Measurements from ENCODE around the gene EML6. TPM values are rescaled to one million over a fixed set of nuclear protein-coding genes. Genes with fewer than 3 reads are reported as not detected.

The EML6 gene
- polyA plus RNA-seq, 1 donor (not counting 4 experiments of a cell fraction or from before 2014, with no cell fraction given) = 0.96 TPM

GRCh38 chr2:54805255-54805654 is 81.8 kb downstream of the EML6 start:
- Histone ChIP-seq H3K9me1 (ENCODE audit: control insufficient read depth, extremely low read depth, insufficient read depth, low read length) (no peaks in the 10 kb centered on the region), H3K27ac (ENCODE audit: control insufficient read depth, insufficient read depth, low read length) (no peak overlapping the region), H3K36me3 (ENCODE audit: control insufficient read depth in 2 of 2, extremely low read depth in 1 of 2, insufficient read depth in 2 of 2, low read length in 2 of 2) (no peaks in the 10 kb centered on the region), H3K27me3 (ENCODE audit: control insufficient read depth, extremely low read depth, insufficient read depth, low read length) (no peaks in the 10 kb centered on the region), H3K9me3 (ENCODE audit: control insufficient read depth, low read depth, low read length) (no peaks in the 10 kb centered on the region), H3K4me1 (ENCODE audit: control insufficient read depth, extremely low read depth, insufficient read depth, low read length) (peaks cover 10% of the 10 kb centered on the region), H4K20me1 (ENCODE audit: control insufficient read depth, extremely low read depth, insufficient read depth, low read length) (no peaks in the 10 kb centered on the region), H3K9ac (ENCODE audit: control insufficient read depth, extremely low read depth, insufficient read depth, low read length) (no peak overlapping the region), H2AFZ (ENCODE audit: control insufficient read depth, low read length) (no peak overlapping the region), H3K79me2 (ENCODE audit: control insufficient read depth, insufficient read depth, low read length) (no peaks in the 10 kb centered on the region), H3K4me2 (ENCODE audit: control insufficient read depth, extremely low read depth, insufficient read depth, low read depth, low read length) (no peak overlapping the region), H3K4me3 (ENCODE audit: control insufficient read depth in 2 of 3, extremely low read depth in 1 of 3, insufficient read depth in 2 of 3, low read depth in 1 of 3, low read length in 3 of 3) (no peak overlapping the region)
- FAIRE-seq (no peak), DNase-seq (ENCODE audit: low read depth, low spot score) (no peak)
- TF ChIP-seq EZH2 (IDR thresholded peaks at IDR 0.05; ENCODE audit: low read length) (no peak), CTCF (optimal IDR thresholded peaks at IDR 0.05 in 1 of 3, IDR thresholded peaks at IDR 0.05 in 1 of 3, conservative IDR thresholded peaks at IDR 0.05 in 1 of 3; ENCODE audit: extremely low read depth in 1 of 3, insufficient read depth in 2 of 3, low read length in 3 of 3) (no peak)
- dilution Hi-C loops (cut with MboI; ENCODE audit: extremely low pct_ligation_motif_present, low sequenced_read_pairs) = no loop called here

- H3K27me3 ChIP-seq (ENCODE audit: control insufficient read depth, extremely low read depth, insufficient read depth, low read length) = no peaks in the 10 kb centered on the region
Measured at GRCh38 chr2:54806975-54807374, 83.5 kb downstream of the EML6 start.

More at GRCh38 chr2:54806975-54807374, 83.5 kb downstream of the EML6 start:
- Histone ChIP-seq H4K20me1 (ENCODE audit: control insufficient read depth, extremely low read depth, insufficient read depth, low read length) (no peaks in the 10 kb centered on the region), H3K79me2 (ENCODE audit: control insufficient read depth, insufficient read depth, low read length) (no peaks in the 10 kb centered on the region), H3K27ac (ENCODE audit: control insufficient read depth, insufficient read depth, low read length) (no peak overlapping the region), H3K9me1 (ENCODE audit: control insufficient read depth, extremely low read depth, insufficient read depth, low read length) (no peaks in the 10 kb centered on the region), H2AFZ (ENCODE audit: control insufficient read depth, low read length) (no peak overlapping the region), H3K9ac (ENCODE audit: control insufficient read depth, extremely low read depth, insufficient read depth, low read length) (no peak overlapping the region), H3K4me2 (ENCODE audit: control insufficient read depth, extremely low read depth, insufficient read depth, low read depth, low read length) (no peak overlapping the region), H3K4me1 (ENCODE audit: control insufficient read depth, extremely low read depth, insufficient read depth, low read length) (peaks cover 11% of the 10 kb centered on the region), H3K9me3 (ENCODE audit: control insufficient read depth, low read depth, low read length) (no peaks in the 10 kb centered on the region), H3K4me3 (ENCODE audit: control insufficient read depth in 2 of 3, extremely low read depth in 1 of 3, insufficient read depth in 2 of 3, low read depth in 1 of 3, low read length in 3 of 3) (no peak overlapping the region), H3K36me3 (ENCODE audit: control insufficient read depth in 2 of 2, extremely low read depth in 1 of 2, insufficient read depth in 2 of 2, low read length in 2 of 2) (no peaks in the 10 kb centered on the region)
- no peak for FAIRE-seq
- no peak for TF ChIP-seq EZH2 (IDR thresholded peaks at IDR 0.05; ENCODE audit: low read length)
- TF ChIP-seq CTCF (optimal IDR thresholded peaks at IDR 0.05 in 1 of 3, IDR thresholded peaks at IDR 0.05 in 1 of 3, conservative IDR thresholded peaks at IDR 0.05 in 1 of 3; ENCODE audit: extremely low read depth in 1 of 3, insufficient read depth in 2 of 3, low read length in 3 of 3) = no peak
- DNase-seq (ENCODE audit: low read depth, low spot score) = no peak
- dilution Hi-C loops (cut with MboI; ENCODE audit: extremely low pct_ligation_motif_present, low sequenced_read_pairs) = no loop called here

All from keratinocyte (primary cell).